Stomach (tissue), 4 donors: ENCODE data around the gene EXOC2.

Experiments used
- CTCF ChIP-seq, 7 experiments: fragments of 450-650 bp in 4 of 7; fragments of 200-600 bp in 3 of 7; sonication (generic) in 3 of 7; IDR thresholded peaks; one replicate each; pipeline ENCODE4 v1.5.1; 2016 to 2019; ENCODE audit warnings: antibody characterized with exemption in 7 of 7, control low read depth in 2 of 7, mild to moderate bottlenecking in 1 of 7
- EP300 ChIP-seq: sonication (generic); formaldehyde crosslinking; IDR thresholded peaks from one replicate; pipeline ENCODE4 v1.6.1; 2017; ENCODE audit warnings: antibody characterized with exemption

- TF ChIP-seq CTCF (IDR thresholded peaks at IDR 0.05): no peak
- no peak for TF ChIP-seq EP300
Measured at GRCh38 chr6:610882-611281, 82.1 kb downstream of the EXOC2 start.
